NCI-H146 (cell line): ENCODE results near the gene FAM169A.
"Not testable (repeated sequence)": the region's sequence is repeated elsewhere in the genome, so short reads cannot be mapped to it uniquely, and the experiment has no call there.

ENCODE experiments used
- DNase-seq: peaks from one replicate; lab custom pipeline; 2025; lab: John Stamatoyannopoulos, UW

Gene FAM169A

DNA sequence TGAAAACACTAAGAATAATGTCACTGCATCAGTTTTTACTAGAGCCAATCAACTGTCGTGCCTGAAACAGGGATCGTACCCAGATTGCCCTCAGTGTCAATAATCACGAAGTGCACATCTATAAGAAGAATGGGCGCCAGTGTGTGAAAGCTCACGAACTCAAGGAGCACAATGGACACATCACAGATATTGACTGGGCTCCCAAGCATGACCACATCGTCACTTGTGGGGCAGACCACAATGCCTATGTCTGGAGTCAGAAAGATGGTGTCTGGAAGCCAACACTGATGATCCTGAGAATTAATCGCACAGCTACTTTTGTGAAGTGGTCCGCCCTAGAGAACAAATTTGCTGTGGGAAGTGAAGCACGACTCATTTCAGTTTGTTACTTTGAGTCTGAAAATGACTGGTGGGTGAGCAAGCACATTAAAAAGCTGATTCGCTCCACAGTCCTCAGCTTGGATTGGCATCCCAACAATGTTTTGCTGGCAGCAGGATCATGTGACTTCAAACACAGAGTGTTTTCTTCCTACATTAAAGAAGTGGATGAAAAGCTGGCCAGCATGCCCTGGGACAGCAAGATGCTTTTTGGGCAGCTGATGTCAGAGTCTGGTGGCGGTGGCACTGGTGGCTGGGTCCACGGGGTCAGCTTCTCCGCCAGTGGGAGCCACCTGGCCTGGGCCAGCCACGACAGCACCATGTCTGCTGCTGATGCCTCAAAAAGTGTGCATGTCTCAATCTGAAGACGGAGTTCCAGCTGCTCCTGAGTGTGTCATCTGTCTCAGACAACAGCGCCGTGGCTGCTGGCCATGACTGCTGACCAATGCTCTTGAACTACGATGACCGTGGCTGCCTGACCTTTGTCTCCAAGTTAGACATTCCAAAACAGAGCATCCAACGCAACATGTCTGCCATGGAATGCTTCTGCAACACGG, 66.9 kb downstream of the FAM169A start:
- no peak for DNase-seq

DNA sequence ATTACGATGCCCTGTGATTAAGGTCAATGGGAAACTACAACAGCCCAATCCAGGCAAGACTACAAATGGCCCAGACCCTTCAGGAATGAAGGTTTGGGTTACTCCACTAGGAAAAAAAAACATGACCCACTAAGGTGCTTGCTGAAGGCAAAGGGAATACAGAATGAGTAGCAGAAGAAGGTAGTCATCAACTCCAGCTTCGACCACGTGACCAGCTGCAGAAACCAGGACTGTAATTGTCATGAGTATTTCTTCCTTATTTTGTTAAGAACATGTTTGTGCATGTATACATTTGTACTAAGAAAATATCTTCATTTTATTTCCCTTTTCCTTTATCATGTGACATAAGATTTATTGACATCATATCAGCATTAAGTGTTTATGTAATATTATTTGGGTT, 74.5 kb downstream of the FAM169A start:
- DNase-seq: not testable (repeated sequence)

DNA sequence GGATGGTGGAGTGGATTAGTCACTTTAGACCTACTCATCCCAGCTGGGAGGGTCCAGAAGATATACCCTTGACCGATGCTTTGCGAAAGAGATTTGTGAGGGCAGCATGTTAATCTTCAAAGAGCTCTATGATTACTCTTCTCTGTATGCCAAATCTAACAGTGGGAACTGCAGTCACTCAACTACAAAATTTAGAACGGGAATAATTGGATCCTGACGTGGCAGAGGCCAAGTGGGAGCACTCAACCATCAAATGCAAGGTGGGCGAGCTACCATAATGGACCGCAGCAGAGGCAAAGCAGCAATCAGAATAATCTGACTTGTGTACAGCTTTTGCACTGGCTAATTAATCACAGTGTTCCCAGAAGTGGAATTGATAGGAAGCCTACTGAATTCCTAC, 78.8 kb downstream of the FAM169A start:
- no peak for DNase-seq

GRCh38 chr5:74786851-74787250, 79.3 kb downstream of the FAM169A start:
- DNase-seq: no peak

DNA sequence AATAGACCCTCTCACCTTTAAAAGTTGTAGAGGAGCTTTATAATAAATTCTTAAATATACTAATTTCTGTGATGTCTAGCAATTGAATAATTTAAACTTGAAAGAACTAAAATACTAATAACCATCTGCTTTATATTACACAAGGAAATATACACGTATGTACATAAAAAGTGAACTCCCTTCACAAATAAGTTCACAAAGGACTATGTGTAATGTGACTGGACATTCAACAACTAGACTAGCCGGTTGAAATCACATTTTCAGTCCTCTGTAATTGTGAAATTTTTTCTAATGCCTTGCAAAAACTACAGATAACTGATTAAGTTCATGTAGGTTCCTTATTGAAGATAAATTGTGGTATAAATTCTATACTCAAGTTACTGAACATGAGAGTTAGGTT, 87.6 kb downstream of the FAM169A start:
- no peak for DNase-seq

DNA sequence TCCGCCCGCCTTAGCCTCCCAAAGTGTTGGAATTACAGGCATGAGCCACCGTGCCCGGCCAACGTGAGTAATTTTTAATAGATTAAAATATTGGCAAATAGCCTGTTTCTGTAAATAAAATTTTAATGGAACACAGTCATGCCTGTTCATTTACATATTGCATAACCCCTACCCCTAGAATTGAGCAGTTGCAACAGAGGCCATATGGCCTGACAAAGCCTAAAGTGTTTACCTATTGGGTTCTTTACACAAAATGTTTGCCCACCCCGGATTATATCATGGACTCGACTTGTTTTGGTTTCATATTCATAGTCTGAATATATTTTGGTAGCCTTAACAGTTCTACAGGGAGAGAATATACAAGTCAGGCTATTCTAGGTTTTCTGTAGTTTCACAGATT, 93.8 kb downstream of the FAM169A start:
- no peak for DNase-seq

- DNase-seq: peak; percentile 46
Measured at GRCh38 chr5:74767579-74767913, 98.6 kb downstream of the FAM169A start.

DNA sequence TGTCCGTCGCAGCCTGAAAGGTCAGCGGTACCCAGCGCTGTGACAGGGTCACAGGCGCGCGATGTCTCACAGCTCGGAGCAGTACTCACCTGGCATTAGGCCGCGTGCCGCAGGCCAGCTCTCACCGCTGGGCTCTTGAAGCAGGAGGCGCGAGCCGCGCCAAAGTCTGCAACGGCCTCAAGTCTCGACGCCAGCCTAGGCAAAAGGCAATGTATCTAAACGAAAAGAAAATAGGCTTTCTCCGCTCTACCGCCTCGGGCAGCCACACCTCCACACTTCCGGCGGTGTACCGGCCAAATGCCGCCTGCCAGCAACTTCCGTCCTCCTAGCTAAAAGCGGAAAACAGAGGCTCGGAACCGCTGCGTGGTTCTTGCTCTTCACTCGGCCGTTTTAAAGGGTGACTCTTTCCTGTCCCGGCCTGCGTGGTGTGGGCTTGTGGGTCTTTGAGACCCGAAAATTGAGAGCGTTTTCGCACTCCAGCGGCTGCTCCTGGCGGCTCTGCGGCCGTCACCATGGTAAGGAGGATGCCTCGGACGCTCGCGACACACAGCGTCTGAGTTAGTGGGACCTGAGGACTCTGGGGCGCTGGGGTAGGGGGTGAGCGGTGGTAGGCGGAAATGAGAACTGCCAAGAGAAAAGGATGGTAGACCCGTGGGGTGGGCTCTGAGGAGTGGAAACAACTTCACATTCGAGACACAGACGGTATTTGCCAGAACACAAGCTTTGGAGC, 99.2 kb downstream of the FAM169A start, which contains the start of the genes GFM2 and NSA2:
GFM2 (minus strand) TSS at position 269 of the 730 bp plus-strand sequence. CDS start 3,375 bp downstream, outside the sequence.
NSA2 (plus strand) TSS at position 401 of the 730 bp plus-strand sequence; CDS start at position 513, 112 bp downstream.
- peak; percentile 90 for DNase-seq

- peak; percentile 47 for DNase-seq
Measured at GRCh38 chr5:74766418-74766848, 99.8 kb downstream of the FAM169A start.

DNA sequence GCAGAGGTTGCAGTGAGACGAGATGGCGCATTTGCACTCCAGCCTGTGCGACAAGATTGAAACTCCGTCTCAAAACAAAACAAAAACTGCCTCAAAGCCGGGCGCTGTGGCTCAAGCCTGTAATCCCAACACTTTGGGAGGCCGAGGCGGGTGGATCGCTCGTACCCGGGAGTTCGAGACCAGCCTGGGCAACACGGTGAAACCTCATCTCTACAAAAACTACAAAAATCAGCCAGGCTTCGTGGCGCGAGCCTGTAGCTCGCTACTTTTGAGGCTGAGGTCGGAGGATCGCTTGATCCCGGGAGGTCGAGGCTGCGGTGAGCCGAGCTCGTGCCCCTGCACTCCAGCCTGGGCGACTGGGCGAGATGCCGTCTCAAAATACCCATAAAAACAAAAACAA, 100.3 kb downstream of the FAM169A start:
- DNase-seq: no peak

GRCh38 chr5:74765201-74765600, 101.0 kb downstream of the FAM169A start:
- peak; percentile 16 for DNase-seq

GRCh38 chr5:74763504-74763903, 102.7 kb downstream of the FAM169A start:
- no peak for DNase-seq

DNA sequence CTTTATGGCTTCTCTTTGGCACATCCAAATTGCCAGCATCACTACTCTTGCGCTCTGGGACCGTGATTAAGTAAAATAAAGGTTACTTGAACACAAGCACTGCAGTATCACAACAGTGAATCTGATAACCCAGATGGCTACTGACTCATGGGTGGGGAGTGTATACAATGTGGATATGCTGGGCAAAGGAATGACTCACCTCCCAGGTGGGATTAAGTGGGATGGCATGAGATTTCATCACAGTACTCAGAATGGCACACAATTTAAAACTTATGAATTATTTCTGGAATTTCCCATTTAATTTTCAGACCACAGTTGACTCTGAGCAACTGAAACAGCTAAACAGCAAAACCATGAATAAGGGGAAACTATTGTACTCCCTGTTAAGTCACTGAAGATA, 103.6 kb downstream of the FAM169A start:
- no peak for DNase-seq

DNA sequence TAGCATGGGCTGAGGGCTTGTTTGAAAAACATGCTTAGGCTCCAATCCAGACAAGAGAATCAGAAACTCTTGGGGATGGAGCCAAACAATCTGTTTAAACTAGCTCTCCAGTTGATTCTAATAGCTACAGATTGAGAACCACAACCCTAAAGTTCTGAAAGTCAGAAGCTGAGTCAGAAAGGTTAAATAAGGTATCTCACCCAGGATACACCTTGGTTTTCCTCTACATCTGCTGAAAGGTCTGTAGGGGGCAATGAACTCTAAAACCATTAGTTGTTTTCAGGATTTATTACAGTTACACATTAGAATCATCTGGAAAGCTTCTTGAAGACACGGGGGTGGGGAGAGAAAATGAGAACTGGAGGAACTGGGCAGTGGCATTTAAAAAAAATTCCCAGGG, 104.9 kb downstream of the FAM169A start:
- DNase-seq: no peak

DNA sequence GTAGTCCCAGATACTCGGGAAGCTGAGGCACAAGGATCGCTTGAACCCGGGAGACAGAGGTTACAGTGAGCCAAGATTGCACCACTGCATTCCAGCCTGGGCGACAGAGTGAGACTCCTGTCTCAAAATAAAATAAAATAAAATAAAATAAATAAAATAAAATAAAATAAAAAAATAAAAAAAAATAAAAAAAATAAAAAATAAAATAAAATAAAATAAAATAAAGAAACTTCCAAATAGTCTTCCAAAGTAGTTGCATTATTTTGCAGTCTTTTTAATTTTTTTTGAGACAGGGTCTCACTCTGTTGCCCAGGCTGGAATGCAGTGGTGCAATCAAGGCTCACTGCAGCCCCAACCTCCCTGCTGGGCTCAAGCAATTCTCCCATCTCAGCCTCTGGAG, 117.4 kb downstream of the FAM169A start:
- not testable (repeated sequence) for DNase-seq

- no peak for DNase-seq
Measured at GRCh38 chr5:74738406-74738805, 127.8 kb downstream of the FAM169A start.

- DNase-seq: no peak
Measured at GRCh38 chr5:74736759-74737158, 129.4 kb downstream of the FAM169A start.
